GM10266 (cell line): Measurements from ENCODE around the gene FTCD.

Source experiments
- DNase-seq: peaks from one replicate; pipeline ENCODE4 v3.0.0; 2012; ENCODE audit errors: extremely low spot score
- CTCF ChIP-seq: IDR thresholded peaks from 2 replicates; pipeline ENCODE4 v1.5.1; 2012; ENCODE audit warnings: mild to moderate bottlenecking, low read depth; ENCODE audit not compliant: control insufficient read depth, insufficient read depth; ENCODE audit errors: missing control alignments

The FTCD gene

GRCh38 chr21:46124926-46125845 lies 30.2 kb downstream of the FTCD start:
- no peak for DNase-seq
- no peak for TF ChIP-seq CTCF

- no peak for DNase-seq
- no peak for TF ChIP-seq CTCF
These were observed 31.1 kb downstream of the FTCD start for GRCh38 chr21:46124083-46124925.

- TF ChIP-seq CTCF: no peak
- no peak for DNase-seq
These were observed 32.4 kb downstream of the FTCD start for GRCh38 chr21:46122758-46123683.

- TF ChIP-seq CTCF: no peak
- DNase-seq: no peak
These were observed 33.1 kb downstream of the FTCD start for GRCh38 chr21:46122237-46122671.

GRCh38 chr21:46121286-46122221 lies 33.8 kb downstream of the FTCD start:
- no peak for DNase-seq

More at GRCh38 chr21:46121286-46122221, 33.8 kb downstream of the FTCD start:
- no peak for TF ChIP-seq CTCF
